Measurements from ENCODE around the gene PDE4B.

The PDE4B gene

DNA sequence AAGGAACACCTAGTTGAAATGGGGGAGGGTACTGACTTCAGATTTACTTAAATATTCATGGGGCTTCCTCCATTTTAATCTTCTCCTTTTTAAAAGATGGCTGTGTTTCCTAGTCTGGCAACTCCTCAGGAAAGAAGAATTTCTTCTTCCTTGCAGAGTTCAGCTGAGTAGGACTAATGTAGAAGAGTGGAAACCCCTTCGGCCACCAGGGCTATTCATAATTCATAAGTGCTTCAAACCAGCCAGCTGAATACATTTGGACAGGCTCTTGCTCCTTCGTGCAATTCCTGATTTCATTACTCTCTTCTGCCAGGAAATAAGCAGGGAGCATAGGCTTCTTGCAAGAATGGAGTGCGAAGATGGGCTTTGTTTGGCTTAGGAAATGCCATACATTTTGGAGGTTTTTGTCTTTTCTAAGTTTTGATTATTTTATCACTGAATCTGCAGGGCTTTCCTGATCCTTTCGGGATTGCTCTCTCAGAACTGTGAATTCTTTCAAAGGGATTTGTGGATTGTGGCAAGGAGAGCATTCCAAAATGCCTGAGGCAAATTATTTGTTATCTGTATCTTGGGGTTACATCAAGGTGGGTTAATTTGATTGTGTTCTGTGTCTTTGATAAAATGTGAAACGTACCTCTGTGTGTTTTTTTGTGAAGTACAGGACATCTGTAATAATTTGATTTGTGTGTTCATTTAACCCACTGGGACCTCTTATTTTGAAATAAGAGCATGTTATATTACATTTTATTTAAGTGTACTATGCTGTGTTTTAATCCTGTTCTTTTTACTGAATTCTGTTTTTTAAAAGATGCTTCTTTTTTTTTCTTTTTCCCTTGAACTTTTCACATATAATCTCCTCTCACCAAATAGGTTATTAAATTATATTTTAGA lies 561.9 kb downstream of the PDE4B start:
- peak in 1 of 58 donors; percentile 25 for DNase-seq

GRCh38 chr1:66355756-66356155 lies 563.1 kb downstream of the PDE4B start:
- DNase-seq, result peak in 1 of 58 donors; percentile 18

- DNase-seq, result no peak
These were observed 563.9 kb downstream of the PDE4B start for GRCh38 chr1:66356605-66357004.

- DNase-seq, result no peak
These were observed 564.3 kb downstream of the PDE4B start for GRCh38 chr1:66357021-66357420.

GRCh38 chr1:66357478-66358197 lies 564.9 kb downstream of the PDE4B start:
- DNase-seq, result no peak

GRCh38 chr1:66359269-66359668 lies 566.6 kb downstream of the PDE4B start:
- no peak for DNase-seq

- no peak for DNase-seq
These were observed 567.1 kb downstream of the PDE4B start for GRCh38 chr1:66359815-66360214.

DNA sequence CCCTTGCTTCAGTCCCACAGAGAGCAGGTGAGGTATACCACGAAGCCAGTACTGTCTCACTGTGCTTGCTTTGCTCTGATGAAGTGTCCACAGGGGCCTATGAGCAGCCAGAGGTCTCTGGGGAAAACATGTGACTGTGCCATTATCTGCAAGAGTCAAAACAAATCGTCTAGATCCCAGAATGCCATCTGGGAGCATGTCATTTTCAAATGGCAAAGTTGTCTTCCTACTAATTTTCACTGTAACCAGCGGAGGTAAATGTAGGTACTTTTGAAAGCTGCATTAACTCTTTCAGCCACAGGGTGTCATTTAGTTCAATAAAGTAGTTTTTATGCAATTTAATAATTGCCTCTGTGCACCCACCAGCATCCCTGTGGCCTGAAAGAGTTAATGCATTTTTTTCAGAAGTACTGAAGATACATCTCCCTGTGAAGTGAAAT lies 567.6 kb downstream of the PDE4B start:
- no peak for DNase-seq

DNA sequence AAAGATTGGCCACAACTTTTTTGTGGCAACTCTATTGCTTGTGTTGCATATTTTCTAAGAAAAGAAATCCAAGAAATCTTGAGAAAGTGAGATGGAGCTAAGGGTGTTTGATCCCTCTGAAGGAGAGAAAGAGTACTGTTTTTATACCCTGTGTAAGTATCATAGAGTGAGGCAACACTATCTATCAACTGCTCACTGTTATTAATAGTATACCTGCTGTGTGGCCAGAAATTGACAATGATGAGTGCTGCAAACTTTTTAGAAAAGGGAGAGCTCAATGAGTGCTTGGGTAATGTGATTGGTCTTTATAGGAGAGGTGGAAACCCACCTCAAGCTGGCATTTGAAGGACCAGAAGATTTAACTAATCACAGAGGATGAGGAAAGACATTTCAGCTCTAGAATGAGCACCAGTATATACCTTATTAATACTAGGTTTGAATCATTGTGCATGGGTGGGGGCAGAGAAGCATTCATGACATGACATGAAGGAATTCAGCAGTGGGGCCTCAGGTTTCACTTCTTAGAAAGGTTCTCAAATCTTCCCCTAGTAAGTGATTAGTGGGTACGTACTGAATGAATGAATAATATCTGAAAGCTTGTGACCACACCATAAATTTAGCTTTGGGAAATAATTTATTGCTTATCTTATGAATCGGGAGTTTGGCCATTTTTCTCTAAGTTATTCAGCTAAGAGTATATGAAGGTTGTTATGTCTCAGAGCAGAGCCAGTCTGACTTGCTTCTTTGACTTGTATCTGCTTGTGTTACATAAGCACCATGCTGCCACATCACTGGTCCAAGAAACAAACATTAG lies 572.1 kb downstream of the PDE4B start:
- no peak for DNase-seq

DNA sequence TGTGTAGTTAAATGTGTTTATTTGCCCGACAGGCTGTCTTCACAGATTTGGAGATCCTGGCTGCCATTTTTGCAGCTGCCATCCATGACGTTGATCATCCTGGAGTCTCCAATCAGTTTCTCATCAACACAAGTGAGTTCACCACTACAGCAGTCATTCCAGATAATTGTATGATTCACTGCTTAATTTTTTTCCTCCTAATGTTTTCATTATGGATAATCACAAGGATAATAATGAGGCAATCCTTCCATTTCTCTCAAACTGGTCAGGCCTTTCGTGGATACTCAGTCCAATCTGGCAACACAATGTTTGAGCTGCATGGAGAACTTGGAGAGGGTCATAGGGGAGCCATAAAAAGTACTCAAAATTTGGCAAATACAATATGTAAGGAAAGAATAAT lies 572.9 kb downstream of the PDE4B start:
- DNase-seq, result no peak

DNA sequence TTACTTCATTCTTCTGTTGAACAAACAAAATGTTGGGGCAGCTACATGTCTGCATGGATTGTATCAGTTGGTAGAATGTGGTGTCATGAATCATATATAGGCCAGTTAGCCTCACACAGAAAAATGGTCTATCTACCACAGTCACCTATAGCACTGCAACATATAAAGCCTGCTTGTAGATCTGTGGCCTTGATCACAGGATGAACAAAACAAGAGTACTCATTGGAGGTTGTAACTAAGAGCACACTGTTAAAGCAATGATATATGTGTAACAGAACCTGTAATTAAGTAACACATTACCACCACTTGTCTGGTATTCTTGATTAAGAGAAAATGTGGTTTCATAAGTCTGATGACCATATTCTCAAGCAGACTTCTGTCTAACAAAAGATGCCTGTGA lies 573.9 kb downstream of the PDE4B start:
- DNase-seq, result no peak

DNA sequence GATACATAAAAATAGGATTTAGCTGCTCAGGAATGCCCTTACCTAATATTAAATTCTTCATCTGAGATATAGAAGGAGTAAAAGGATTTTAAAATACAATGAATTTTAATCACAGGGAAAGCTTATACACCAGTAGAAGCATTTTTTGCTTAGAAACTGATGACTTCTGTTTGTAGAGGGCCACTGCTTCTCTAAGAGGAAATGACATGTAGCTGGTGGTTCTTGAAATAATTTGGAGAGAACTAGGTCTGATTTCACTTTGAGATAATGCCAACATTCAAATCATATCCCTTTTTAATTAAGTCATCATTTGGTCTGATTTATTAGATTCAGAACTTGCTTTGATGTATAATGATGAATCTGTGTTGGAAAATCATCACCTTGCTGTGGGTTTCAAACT lies 574.7 kb downstream of the PDE4B start:
- no peak for DNase-seq

DNA sequence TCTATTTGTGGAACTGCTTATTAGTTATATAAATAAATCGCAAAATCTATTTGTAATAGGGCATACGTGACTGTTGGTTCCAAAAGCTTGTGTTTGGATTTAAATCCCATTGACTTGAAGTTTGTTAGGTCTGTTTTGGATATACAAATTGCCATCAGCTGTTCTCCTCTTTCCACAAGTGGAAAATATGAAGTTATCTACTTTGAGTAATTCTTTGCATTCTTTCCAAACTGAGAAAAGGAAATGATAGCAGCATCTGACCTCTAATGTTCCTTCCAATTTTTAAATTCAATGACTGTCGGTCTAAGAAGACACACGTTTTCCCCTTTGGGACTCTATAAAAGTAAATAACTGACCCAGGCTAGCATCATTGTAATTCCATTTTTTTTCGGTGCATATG lies 575.6 kb downstream of the PDE4B start:
- no peak for DNase-seq

- DNase-seq, result no peak
These were observed 577.8 kb downstream of the PDE4B start for GRCh38 chr1:66370462-66370971.

DNA sequence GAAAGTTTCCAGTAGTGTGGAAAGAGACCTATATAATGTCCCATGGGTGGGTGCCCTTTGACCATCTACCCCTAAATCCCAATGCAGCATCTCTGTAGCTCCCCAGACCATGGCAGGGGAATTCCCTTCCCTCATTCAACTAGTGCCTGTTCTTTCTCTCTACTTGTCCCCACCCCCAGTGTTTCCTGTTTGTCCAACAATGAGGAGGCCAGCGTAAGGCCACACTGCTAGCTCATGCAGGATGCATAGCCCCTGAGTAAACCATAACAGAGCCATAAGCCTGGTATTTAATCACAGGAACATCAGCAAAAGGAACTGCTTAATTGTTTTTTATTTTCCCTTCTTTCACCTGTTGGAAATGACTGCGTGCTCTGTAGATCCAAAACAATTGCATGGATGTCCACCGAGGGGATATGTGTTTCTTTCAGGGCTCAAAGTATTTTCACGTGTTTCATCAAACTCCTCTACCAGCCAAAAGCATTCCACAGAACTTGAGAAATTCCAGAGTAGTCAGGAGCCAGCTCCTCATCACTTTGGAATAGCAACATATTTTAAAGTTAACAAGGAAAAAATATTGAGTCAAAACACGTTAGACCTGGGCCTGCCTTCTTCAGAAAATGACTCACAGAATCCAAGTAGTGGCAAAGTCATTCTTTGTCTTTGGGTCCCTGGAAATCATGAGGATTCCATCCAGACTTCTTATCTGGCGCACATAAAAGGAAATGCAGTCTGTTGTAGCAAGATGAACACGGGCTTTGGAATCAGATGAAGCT lies 578.7 kb downstream of the PDE4B start:
- no peak for DNase-seq

GRCh38 chr1:66372522-66373101 lies 579.9 kb downstream of the PDE4B start:
- DNase-seq, result no peak

- DNase-seq, result no peak
These were observed 580.5 kb downstream of the PDE4B start for GRCh38 chr1:66373157-66373591.

- DNase-seq, result no peak
These were observed 581.5 kb downstream of the PDE4B start for GRCh38 chr1:66374148-66374547.

DNA sequence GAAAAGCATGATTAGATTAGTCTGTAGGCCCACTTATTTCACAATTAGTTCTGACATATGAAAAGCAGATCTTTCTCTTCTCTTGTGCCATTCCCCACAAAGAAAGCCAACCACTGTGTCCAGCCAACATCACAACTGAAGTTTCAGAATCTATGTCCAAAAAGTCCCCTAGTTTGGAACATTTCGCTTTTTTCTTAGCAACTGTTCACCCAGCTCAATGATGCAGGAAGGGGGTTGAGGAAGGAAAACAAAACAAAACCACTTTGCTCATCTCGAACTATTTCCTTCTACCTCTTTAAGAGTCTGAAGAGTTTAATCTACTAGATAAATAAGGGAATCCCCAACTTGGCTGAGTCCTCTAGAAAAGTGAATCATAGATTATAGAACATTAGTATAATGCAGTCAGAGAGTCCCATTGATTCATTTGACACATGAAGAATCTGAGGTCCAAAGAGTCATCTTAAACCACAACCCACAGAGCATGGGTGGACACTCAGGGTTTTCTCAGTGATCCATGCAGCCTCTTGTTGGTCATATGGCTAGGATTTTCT lies 581.9 kb downstream of the PDE4B start:
- peak in 3 of 58 donors; percentile 13 to 70 (median 22) for DNase-seq

GRCh38 chr1:66375125-66375524 lies 582.4 kb downstream of the PDE4B start:
- no peak for DNase-seq

Data from anterior cingulate cortex (tissue), 58 donors.